ENCODE data around the gene GNG2. TPM values are rescaled to one million over a fixed set of nuclear protein-coding genes. Genes with fewer than 3 reads are reported as not detected.
A peak's percentile ranks its signal among the peaks of the same experiment; 100 is the strongest.

The GNG2 gene
- total RNA-seq, 1 experiment from 2014 or later, result 5.1 TPM

DNA sequence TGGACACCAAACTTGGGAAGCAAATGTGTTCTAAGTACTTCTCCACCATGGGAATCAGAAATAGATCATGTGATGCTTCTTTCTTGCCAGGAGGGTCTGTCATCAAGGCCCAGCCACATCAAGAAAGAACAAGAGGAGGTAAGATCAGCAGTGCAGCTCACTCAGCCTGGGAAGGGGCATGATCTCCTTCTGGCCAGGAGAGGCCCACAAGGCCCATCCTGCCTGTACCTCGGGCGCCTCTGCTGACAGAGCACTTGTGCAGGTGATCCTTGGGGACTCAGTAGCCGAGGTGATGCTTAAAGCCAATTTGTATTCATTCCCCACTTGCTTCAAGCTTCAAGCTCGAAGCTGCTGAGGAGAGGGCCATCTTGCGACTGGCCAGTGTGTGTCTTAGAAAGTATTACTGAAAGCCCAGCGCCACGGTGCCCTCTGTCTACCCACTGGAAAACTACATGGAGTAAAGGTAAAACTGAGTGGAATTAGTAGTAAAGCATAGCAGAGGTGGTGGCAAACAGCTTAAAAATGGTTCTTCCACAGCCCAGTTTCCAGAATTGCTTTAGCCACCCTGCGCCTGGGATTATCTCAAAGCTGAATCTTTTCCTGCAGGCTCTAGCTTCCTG, 155.1 kb downstream of the GNG2 start:
- peak; percentile 38 for DNase-seq (ENCODE audit: low read depth)

DNA sequence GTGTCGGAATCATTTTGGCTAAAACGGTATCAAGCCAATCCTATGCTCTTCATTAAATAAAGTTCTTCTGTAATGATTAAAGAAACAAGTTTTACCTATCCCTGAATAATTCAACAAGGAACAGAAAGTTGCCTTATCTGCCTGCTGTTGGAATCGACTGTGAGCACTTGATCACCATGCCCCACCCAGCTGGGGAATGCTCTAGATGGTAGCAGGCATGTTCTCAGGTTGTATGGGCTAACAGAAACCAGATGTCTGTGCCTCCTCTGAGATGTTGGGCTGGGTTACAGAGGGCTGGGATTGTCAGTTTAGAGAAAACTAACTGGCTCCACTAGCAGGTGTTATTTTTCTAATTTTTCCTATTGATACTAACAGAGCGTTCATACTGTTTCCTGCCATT, 157.8 kb downstream of the GNG2 start:
- no peak for DNase-seq (ENCODE audit: low read depth)

DNA sequence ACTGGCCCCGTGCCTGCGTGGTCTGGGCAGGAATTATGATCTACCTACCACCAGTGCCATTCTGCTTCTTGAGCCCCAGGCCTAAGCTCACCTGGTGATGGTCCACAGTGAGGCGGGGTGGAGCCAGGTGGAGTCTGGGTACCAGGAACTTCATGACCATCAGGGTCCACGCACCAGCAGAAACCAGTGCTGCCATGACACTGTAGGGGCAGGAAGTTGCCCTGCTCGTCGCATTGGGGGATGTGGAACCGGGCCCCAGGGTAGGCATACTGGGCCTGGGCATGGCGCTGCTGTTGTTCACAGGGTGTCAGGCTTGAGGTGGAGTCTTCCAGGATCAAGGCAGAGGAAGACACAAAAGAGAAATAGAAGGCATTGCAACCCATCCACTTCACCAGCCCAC, 158.6 kb downstream of the GNG2 start:
- DNase-seq (ENCODE audit: low read depth), result no peak

Other genes with a start within 250 kb of the GNG2 start
- 121 and 128 TPM in 2 replicates for gene FRMD6, start 208.7 kb upstream of the GNG2 start, total RNA-seq (2014; rRNA removed; shearing (Covaris generic))
- gene RTRAF, start 128.9 kb downstream of the GNG2 start, total RNA-seq (2014; rRNA removed; shearing (Covaris generic)), result 192 and 251 TPM in 2 replicates
- gene NID2, start 208.4 kb downstream of the GNG2 start, total RNA-seq (2014; rRNA removed; shearing (Covaris generic)), result 1.6 and 2.2 TPM in 2 replicates

Data from HT1080 (cell line).